ENCODE data around the gene HOPX. TPM values are rescaled to one million over a fixed set of nuclear protein-coding genes. Genes with fewer than 3 reads are reported as not detected.
"Not testable (repeated sequence)": the region's sequence is repeated elsewhere in the genome, so short reads cannot be mapped to it uniquely, and the experiment has no call there.

The HOPX gene
- total RNA-seq, 3 donors from 2014 or later = 1.3 to 5.6 (median 1.9) TPM

- DNase-seq = no peak
- no peak overlapping the region for H3K4me3 ChIP-seq
- intact Hi-C loops (cut with DNase I, micrococcal nuclease) = no loop called here
- TF ChIP-seq CTCF (IDR thresholded peaks at IDR 0.05) = no peak
- ATAC-seq = no peak
- H3K4me1 ChIP-seq (ENCODE audit: low read depth) = no peaks in the 10 kb centered on the region
- H3K9me3 ChIP-seq = no peaks in the 10 kb centered on the region
- H3K36me3 ChIP-seq (ENCODE audit: low read depth) = no peaks in the 10 kb centered on the region
Observed at GRCh38 chr4:56703378-56703777, 22.3 kb upstream of the HOPX start.

GRCh38 chr4:56701644-56702043, 20.5 kb upstream of the HOPX start:
- DNase-seq (no peak), ATAC-seq (no peak)
- Histone ChIP-seq H3K4me1 (ENCODE audit: low read depth) (no peaks in the 10 kb centered on the region), H3K36me3 (ENCODE audit: low read depth) (no peaks in the 10 kb centered on the region), H3K4me3 (no peak overlapping the region), H3K9me3 (no peaks in the 10 kb centered on the region)
- no peak for TF ChIP-seq CTCF (IDR thresholded peaks at IDR 0.05)
- intact Hi-C loops (cut with DNase I, micrococcal nuclease) = no loop called here

- intact Hi-C loops (cut with DNase I, micrococcal nuclease) = no loop called here
- no peak overlapping the region for H3K4me3 ChIP-seq
- H3K9me3 ChIP-seq = no peaks in the 10 kb centered on the region
- DNase-seq (no peak), ATAC-seq (no peak)
- TF ChIP-seq CTCF (IDR thresholded peaks at IDR 0.05) = no peak
- H3K4me1 ChIP-seq (ENCODE audit: low read depth) = no peaks in the 10 kb centered on the region
- no peaks in the 10 kb centered on the region for H3K36me3 ChIP-seq (ENCODE audit: low read depth)
Observed at GRCh38 chr4:56701161-56701480, 20.0 kb upstream of the HOPX start.

GRCh38 chr4:56699537-56700105, 18.5 kb upstream of the HOPX start:
- Histone ChIP-seq H3K4me3 (no peak overlapping the region), H3K9me3 (no peaks in the 10 kb centered on the region), H3K36me3 (ENCODE audit: low read depth) (no peaks in the 10 kb centered on the region), H3K4me1 (ENCODE audit: low read depth) (no peaks in the 10 kb centered on the region)
- intact Hi-C loops (cut with DNase I, micrococcal nuclease) = no loop called here
- no peak for TF ChIP-seq CTCF (IDR thresholded peaks at IDR 0.05)
- ATAC-seq (no peak), DNase-seq (no peak)

- intact Hi-C loops (cut with DNase I, micrococcal nuclease) = no loop called here
- no peak for ATAC-seq
- no peaks in the 10 kb centered on the region for H3K36me3 ChIP-seq (ENCODE audit: low read depth)
- H3K4me3 ChIP-seq = no peak overlapping the region
- H3K4me1 ChIP-seq (ENCODE audit: low read depth) = no peaks in the 10 kb centered on the region
- H3K9me3 ChIP-seq = no peaks in the 10 kb centered on the region
- TF ChIP-seq CTCF (IDR thresholded peaks at IDR 0.05) = no peak
- DNase-seq = no peak
Observed at GRCh38 chr4:56698329-56698728, 17.2 kb upstream of the HOPX start.

- no peaks in the 10 kb centered on the region for H3K9me3 ChIP-seq
- no peak for TF ChIP-seq CTCF (IDR thresholded peaks at IDR 0.05)
- no peaks in the 10 kb centered on the region for H3K4me1 ChIP-seq (ENCODE audit: low read depth)
- ATAC-seq (no peak), DNase-seq (no peak)
- intact Hi-C loops (cut with DNase I, micrococcal nuclease) = no loop called here
- no peaks in the 10 kb centered on the region for H3K36me3 ChIP-seq (ENCODE audit: low read depth)
- H3K4me3 ChIP-seq = no peak overlapping the region
Observed at GRCh38 chr4:56696056-56696455, 15.0 kb upstream of the HOPX start.

GRCh38 chr4:56693476-56693875, 12.4 kb upstream of the HOPX start:
- H3K4me3 ChIP-seq; ATAC-seq; H3K36me3 ChIP-seq (ENCODE audit: low read depth); DNase-seq; H3K4me1 ChIP-seq (ENCODE audit: low read depth); H3K9me3 ChIP-seq; intact Hi-C loops (cut with DNase I, micrococcal nuclease): not testable (repeated sequence)

All from mucosa of descending colon (tissue), 3 donors.